ENCODE data around the gene MPPE1. TPM values are rescaled to one million over a fixed set of nuclear protein-coding genes. Genes with fewer than 3 reads are reported as not detected.
"Not testable (repeated sequence)": the region's sequence is repeated elsewhere in the genome, so short reads cannot be mapped to it uniquely, and the experiment has no call there.

Gene MPPE1
- total RNA-seq, 1 experiment from 2014 or later = 19.0 TPM

GRCh38 chr18:11857177-11857887, 50.8 kb downstream of the MPPE1 start:
- peak; percentile 90 for DNase-seq (ENCODE audit: low spot score)

- DNase-seq (ENCODE audit: low spot score) = not testable (repeated sequence)
Measured at GRCh38 chr18:11854554-11854953, 53.6 kb downstream of the MPPE1 start.

GRCh38 chr18:11851806-11852337, 56.2 kb downstream of the MPPE1 start:
- no peak for DNase-seq (ENCODE audit: low spot score)

- DNase-seq (ENCODE audit: low spot score) = peak; percentile 98
Measured at GRCh38 chr18:11851146-11851805, 56.8 kb downstream of the MPPE1 start, which contains the start of gene CHMP1B. Gene CHMP1B, plus strand, starts transcription at chr18:11851413. Its CDS starts 99 bp downstream, at chr18:11851512.

GRCh38 chr18:11850821-11851145, 57.3 kb downstream of the MPPE1 start:
- peak; percentile 63 for DNase-seq (ENCODE audit: low spot score)

GRCh38 chr18:11849841-11850634, 58.1 kb downstream of the MPPE1 start:
- peak; percentile 69 for DNase-seq (ENCODE audit: low spot score)

- DNase-seq (ENCODE audit: low spot score) = no peak
Measured at GRCh38 chr18:11849279-11849678, 58.8 kb downstream of the MPPE1 start.

- no peak for DNase-seq (ENCODE audit: low spot score)
Measured at GRCh38 chr18:11847811-11848210, 60.3 kb downstream of the MPPE1 start.

GRCh38 chr18:11845654-11846053, 62.5 kb downstream of the MPPE1 start:
- no peak for DNase-seq (ENCODE audit: low spot score)

GRCh38 chr18:11844436-11844835, 63.7 kb downstream of the MPPE1 start:
- no peak for DNase-seq (ENCODE audit: low spot score)

GRCh38 chr18:11842562-11842961, 65.6 kb downstream of the MPPE1 start:
- DNase-seq (ENCODE audit: low spot score) = no peak

GRCh38 chr18:11840493-11840892, 67.6 kb downstream of the MPPE1 start:
- DNase-seq (ENCODE audit: low spot score) = no peak

GRCh38 chr18:11839556-11839955, 68.6 kb downstream of the MPPE1 start:
- no peak for DNase-seq (ENCODE audit: low spot score)

GRCh38 chr18:11834772-11835171, 73.3 kb downstream of the MPPE1 start:
- no peak for DNase-seq (ENCODE audit: low spot score)

Other genes with a start within 250 kb of the MPPE1 start
- 0.13 and 0.23 TPM in 2 replicates for gene GNAL, start 219.1 kb downstream of the MPPE1 start, total RNA-seq (2014; rRNA removed; shearing (Covaris generic))
- gene CHMP1B, start 56.9 kb downstream of the MPPE1 start, total RNA-seq (2014; rRNA removed; shearing (Covaris generic)) = 47.1 and 51.8 TPM in 2 replicates
- gene IMPA2, start 73.2 kb upstream of the MPPE1 start, total RNA-seq (2014; rRNA removed; shearing (Covaris generic)) = 88.6 and 89.2 TPM in 2 replicates
- not detected in 2 replicates for gene ANKRD62, start 185.5 kb upstream of the MPPE1 start, total RNA-seq (2014; rRNA removed; shearing (Covaris generic))

All from HT-29 (cell line).